GM04504 (cell line): Measurements from ENCODE around the gene GPR156.
"Not testable (repeated sequence)": the region's sequence is repeated elsewhere in the genome, so short reads cannot be mapped to it uniquely, and the experiment has no call there.

Experiments used
- DNase-seq: peaks from one replicate; pipeline ENCODE4 v3.0.0-alpha.2; 2012; ENCODE audit warnings: low read depth

The GPR156 gene

DNA sequence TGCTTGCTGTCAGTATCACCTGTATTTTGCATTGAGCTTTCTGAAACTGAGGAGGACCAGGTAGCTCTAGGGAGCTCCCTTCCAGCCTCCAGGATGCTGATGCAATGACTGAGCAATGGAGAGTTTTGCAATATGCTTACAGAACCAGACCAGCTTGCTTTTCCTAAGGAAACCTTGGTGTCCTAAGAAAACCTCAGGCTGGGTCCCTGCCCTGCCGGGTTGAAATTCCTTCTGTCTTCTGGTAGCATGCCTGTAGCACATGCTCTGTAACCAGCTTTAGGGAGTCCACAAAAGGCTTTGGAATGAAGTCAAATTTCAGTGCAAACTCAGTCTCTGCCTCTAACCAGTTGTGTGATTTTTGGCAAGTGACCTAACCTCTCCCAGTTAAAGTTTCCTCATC is 125.0 kb downstream of the GPR156 start:
- DNase-seq = peak; percentile 100

DNA sequence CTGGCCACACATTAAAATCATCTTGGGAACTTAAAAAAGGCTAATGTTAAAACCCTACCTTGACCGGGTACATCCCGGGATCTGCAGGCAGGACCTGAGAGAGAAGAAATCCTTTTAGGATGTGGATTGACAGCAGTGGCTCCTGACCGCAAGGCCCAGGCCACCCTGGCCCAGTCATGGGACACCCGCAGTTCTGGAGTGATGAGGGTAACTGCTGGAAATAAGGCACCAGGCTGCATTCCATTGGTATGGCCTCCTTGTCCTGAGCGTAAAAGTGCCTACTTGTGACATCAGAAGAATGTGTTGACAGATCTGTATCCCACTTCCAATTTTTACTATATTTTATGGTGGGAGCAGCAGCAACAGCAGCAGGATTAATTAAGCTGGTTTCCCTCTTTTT is 127.3 kb downstream of the GPR156 start:
- no peak for DNase-seq

DNA sequence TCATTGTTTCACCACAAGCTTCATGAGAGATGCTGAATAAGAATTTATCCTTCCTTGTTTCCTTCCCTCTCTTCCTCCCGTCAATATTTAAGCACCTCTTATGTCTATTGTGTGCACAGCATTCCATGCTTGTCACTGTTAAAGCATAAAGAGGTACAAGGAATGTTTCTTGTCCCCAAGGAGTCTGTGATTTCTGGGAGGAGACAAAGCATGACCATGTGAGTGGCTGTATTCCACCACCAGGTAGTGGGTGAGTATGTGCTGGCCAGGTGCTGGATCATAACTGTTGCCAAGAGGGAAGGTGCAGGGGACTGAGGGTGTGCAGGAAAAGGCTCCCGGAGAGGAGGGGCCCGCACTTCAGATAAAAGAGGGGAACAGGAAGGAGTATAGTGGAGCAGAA is 127.9 kb downstream of the GPR156 start:
- no peak for DNase-seq

DNA sequence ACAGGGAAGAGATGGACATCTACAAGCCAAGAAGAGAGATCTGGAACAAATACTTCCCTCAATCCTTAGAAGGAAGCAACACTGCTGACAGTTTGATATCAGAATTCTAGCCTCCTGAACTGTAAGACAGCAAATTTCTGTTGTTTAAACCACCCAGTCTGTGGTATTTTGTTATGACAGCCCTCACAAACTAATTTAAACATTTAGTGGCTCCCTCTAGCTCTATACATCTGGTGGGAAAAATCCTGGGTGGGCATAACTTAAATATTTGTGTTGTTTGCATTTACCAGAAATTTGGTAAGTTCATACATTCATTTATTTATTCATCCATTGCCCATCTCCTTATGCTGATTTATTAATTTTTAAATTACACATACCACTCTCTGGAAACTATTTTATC is 128.3 kb downstream of the GPR156 start:
- DNase-seq = no peak

DNA sequence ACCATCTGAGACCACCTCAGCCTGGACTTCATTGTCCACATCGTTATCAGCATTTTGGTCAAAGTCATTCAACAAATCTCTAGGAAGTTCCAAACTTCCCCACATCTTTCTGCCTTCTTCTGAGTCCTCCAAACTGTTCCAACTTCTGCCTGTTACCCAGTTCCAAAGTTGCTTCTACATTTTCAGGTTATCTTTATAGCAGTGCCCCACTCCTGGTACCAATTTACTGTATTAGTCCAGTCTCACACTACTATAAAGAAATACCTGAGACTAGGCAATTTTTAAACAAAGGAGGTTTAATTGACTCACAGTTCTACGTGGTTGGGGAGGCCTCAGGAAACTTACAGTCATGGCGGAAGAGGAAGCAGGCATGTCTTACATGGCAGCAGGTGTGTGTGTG is 129.3 kb downstream of the GPR156 start:
- not testable (repeated sequence) for DNase-seq

DNA sequence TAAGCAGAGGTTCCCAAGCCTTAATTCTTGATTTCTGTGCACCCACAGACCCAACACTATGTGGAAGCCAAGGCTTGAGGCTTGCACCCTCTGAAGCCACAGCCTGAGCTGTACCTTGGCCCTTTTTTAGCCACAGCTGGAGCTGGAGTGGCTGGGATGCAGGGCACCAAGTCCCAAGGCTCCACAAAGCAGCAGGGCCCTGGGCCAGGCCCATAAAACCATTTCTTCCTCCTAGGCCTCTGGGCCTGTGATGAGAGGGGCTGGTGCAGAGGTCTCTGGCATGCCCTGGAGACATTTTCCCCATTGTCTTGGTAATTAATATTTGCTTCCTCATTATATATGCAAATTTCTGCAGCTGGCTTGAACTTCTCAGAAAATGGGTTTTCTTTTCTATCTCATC is 129.9 kb downstream of the GPR156 start:
- DNase-seq = no peak

DNA sequence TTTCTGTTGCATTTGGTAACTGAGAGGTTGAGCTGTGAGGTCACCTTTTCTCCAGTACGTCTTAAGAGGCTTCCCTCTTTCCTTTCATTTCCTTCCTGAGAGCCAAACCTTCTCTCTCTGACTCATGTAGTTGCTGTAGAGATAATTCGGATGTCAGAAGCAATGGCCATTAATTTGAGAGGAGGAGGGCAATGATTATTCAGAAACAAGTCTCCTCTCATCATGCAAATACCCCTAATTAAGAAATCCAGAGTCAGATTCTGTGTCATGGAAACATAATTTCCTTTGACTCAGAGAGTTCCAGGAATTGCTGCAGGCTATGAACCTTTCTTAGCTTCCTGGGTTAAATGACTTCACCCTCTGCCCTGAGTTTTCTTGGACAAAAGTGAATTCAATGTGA is 131.7 kb downstream of the GPR156 start:
- peak; percentile 85 for DNase-seq

DNA sequence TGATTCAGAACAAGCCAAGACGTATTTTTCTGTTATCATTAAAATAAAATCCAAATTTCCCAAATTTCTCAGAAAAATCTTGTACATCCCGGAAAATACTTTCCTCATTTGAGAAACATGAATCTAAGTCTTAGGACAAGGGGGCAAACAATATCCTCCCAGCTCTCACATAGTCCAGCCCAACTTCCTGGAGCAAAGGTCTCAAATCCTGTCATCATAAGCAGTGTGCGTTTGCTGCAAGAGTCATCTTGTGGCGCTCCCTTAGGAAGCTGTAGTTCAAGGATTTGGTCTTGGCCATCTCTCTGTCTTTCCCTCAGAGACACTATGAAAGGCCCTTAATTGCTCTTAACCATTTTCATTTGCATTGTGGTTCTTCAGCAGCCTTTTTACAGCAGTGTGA is 133.2 kb downstream of the GPR156 start:
- no peak for DNase-seq

DNA sequence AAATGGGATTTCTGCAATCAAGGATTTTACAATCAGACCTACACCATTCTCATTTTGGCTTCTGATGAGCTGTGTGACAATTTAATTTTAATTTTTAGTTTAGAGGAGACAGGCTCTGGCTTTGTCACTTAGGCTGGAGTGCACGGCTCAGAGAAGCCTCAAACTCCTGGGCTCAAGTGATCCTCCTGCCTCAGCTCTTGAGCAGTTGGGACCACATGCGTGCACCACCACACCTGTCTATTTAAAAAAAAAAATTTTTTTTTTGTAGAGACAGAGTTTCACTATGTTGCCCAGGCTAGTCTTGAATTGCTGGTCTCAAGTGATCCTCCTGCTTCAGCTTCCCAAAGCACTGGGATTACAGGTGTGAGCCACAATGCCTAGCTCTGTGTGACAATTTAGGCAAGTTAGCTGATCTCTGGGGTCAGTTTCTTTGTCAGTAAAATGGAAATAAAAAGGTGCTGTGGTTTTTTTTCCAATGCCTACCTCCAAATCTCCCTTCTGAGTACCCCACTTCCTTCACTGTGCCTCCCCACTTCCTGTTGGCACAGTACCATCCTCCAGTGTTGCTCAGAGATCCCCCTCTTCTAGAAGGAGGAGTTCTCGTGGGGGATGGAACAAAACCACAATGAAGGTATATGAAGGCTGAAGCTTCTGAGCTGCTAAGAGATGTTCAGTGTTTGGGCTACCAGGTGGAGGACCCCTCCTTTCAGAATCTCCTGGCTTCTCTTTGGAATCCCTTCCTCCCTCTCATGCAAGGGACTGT is 136.7 kb downstream of the GPR156 start:
- DNase-seq = no peak

DNA sequence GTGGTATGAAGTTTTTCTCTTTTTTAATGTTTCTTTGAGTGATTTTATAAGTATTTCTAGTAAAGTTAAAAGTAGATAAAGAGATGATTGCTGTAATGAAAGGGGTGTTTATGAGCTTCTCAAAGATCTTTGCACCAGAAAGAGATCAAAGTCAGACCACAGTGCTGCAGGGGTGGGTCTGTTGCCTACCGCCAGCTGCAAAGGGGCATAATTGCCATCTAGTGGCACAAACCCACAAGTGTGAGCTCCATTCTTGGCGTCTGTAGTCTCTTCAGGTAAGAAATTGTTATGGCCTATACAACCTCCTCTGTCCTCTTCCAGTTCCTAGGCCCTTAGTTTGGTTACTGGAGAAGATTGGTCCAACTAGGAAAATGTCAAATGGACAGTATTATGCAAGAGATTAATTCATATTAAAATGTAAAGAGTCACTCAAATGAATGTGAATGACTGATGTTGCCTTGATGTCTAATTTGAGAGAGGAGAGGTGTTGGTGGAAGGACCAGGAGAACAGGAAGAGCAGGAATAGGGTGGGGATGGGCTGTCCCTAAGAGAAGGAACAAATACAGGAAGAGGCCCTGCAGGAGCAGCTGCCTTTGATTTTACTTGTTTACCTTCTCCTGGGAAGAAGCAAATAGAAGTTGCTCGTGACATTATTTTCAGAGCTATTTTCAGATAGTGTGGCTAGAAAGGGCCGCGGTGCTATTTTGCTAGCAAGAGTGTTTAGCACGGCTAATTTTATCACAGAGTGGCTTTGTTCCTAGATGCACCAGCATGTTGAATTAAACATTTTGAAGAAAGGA is 137.8 kb downstream of the GPR156 start:
- no peak for DNase-seq

DNA sequence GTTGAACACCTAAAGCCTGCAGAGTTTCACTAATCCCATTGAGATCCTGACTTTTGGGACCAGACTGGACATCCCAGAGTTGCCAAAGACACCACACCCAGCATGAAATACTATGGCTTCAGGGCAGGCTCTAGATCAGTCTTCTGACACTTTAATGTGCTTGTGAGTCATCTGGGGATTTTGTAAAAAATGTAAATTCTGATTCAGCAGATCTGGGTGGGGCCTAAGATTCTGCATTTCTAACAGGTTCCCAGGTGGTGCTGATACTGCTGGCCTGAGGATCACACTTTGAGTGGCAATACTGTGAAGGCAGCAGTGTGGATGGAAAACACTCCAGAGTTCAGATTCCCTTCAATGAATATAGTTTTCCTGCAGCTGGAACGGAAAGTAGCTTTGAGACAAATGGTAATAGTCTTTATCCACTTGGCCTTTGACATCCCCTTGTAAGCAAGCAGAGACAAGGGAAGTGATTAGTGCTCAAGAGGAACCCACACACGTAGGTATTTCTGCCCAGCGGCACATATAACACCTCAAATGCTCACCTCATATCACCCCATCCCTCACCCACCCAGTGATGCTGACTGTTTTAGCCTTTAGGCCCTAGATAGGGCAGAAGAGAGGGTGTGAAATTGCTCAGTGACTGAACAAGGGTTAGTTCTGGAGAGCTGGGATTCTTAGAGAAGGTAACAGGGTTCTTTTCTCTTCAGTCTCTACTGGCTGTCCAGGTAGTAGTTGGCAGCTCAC is 139.3 kb downstream of the GPR156 start:
- DNase-seq = peak; percentile 81

DNA sequence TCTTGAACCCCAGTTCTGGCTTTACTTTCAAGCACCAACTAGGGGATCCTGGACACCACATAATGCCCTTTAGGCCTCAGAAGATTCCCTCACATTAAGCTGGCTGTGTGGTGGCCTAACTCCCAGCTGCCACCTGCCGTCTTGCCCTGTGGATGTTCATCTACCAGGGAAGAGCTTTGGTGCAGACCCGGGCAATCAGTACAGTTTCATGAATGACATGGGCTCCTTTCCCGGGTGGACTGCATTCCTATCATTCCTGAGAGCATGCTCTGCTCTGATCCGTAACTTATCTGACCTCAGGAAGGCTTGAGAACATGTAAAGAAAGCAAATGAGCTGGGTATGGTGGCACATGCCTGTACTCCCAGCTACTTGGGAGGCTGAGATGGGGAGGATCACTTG is 140.8 kb downstream of the GPR156 start:
- no peak for DNase-seq

DNA sequence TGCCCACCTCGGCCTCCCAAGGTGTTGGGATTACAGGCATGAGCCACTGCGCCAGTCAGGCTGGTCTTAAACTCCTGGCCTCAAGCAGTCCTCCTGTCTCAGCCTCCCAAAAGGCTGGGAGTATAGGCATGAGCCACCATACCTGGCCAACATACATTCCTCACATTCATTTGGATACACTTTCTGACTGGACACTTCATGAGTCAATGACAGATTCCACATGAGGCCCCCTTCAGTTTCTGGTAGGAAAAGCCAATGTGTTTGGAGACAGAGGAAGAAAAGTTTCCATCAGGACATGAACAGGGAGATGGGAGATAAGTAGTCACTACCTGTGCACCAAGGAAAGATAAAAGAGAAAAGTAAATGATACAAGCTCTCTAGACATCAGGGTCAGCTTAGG is 141.3 kb downstream of the GPR156 start:
- DNase-seq = no peak

DNA sequence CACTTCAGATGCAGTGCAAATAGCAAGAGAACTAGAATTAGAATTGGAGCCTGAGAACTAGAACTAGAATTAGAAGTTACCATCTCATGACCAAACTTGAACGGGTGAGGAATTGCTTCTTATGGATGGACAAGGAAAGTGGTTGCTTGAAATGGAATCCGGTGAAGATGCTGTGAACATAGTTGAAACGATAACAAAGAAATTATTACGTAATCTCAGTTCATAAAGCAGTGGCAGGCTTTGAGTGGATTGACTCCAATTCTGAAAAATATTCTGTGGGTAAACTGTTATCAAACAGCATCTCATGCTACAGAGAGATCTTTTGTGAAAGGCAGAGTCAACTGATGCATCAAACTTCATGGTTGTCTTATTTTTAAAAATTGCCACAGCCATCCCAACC is 142.8 kb downstream of the GPR156 start:
- no peak for DNase-seq

DNA sequence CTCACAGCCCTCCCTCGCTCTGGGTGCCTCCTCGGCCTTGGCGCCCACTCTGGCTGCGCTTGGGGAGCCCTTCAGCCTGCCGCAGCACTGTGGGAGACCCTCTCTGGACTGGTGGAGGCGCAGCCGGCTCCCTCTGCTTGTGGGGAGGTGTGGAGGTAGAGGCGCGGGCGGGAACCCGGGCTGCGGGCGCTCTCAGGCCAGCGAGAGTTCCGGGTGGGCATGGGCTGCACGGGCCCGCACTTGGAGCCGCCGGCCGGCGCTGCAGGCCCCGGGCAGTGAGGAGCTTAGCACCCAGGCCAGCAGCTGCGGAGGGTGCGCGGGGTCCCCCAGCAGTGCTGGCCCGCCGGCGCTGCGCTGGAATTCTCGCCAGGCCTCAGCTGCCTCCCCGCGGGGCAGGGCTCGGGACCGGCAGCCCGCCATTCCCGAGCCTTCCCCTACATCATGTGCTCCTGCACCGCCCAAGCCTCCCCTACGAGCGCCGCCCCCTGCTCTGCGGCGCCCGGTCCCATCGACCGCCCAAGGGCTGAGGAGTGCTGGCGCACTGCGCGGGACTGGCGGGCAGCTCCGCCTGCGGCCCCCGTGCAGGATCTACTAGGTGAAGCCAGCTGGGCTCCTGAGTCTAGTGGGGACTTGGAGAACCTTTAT is 144.8 kb downstream of the GPR156 start:
- DNase-seq = no peak

DNA sequence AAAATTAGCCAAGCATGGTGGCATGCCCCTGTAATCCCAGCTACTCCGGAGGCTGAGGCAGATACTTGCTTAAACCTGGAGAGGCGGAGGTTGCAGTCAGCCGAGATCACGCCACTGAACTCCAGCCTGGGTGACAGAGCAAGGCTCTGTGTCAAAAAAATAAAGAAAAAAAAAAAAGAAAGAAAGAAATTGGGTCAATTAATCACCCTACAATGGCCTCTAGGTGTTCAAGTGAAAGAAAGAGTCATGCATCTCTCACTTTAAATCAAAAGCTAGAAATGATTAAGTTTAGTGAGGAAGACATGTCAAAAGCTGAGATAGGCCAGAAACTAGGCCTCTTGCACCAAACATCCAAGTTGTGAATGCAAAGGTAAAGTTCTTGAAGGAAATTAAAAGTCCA is 145.9 kb downstream of the GPR156 start:
- no peak for DNase-seq

DNA sequence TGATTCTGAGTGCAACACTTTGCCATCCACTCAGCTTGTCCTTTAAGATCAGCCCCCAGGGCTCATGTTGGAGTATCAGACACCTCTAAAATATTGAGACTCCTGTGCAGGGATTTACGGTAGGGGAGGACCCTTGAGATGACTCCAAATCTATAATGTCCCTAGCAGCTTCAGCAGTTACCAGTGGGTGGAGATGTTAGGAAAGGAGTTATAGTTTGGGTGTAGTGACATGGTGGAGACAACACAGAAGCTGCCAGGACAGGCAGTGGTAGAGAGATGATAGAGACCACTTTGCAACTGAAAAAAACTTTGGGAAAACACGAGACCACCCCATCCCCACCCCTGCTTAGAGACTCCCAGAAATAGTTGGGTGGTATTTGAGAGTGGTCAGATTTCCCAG is 147.5 kb downstream of the GPR156 start:
- DNase-seq = no peak

DNA sequence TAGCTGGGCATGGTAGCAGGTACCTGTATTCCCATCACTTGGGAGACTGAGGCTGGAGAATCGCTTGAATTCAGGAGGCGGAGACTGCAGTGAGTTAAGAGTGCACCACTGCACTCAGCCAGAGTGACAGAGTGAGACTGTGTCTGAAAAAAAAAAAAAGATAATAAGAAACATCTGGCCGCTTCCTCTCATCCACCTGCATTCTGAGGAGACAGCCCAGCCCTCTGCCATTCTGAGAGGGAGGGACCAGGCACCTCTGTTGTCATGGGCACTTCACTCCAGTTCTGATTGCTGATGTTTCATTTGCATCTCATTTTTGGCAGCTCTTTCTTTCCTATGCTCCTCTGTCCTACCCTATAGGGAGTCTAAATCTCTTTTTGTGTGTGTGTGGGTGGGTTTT is 154.4 kb downstream of the GPR156 start:
- no peak for DNase-seq

DNA sequence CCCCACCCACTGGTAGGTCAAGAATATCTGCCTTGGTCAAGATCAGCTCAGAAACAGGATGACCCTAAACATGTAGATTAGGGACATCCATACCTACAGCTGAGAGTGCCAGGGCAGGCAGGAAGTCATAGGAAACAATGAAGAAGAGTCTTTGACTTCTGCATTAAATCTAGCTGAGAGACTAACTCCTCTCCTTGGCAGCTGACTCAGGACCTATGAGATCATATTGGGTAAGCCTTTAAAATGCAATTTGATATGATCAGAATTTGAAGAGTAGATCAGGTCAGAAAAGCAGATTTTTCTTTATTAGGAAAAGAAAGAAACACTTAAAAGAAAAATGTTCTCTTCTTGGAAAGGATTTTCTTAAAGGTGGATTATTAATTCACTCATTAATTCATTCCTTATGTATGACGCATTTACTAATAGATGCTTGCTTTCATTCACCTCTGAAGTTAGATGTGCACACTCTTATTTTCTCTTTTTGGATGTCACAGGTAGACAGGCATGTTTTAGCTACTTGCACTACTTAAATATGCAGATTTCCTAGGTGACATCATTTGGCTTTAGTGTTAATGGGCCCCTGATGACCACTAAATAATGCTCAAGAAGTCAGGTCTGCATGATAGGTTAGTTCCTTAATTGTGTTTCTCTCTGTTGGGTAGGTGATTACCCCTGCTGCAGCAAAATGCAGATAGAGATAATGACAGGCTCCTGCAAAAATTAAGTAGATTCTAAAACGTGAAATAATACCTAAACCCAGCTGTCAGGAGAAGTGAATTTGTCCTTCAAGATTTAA is 155.1 kb downstream of the GPR156 start:
- DNase-seq = no peak

DNA sequence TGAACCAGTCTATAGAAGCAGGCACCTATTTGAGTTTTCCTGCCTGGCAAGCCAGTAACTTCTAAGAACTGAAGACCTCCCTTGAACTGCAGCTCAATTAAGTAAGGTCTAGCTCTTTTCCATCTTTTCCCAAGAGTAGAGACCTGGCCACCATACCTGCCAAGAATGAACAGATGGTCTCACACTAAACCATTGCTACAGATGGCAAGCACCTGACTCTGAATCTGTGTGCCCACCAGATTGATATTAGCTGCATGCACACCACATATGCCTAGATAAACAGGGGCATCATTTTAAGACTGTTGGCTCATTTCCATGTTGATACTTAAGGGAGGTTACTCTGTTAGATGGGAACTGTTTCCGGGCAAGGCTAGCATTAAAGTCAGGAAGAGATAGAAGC is 156.0 kb downstream of the GPR156 start:
- no peak for DNase-seq

DNA sequence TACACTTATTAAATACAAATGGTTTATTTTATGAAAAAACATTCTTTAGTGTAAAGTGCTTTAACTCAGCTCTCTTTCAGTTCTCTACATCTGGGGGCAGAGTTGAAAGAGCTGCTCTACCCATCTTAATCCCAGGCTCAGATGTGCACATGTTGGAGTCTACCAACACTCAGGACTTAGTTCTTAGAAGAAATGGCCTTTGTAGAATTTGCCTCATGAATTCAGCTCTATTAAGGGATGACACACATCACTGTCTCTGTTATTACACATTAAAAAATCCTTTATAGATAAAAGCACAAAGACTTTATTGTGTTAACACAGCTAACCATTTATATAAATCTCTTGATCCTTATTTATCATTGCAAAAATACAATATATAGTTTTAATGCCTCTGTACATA is 159.0 kb downstream of the GPR156 start:
- DNase-seq = no peak
